ENCODE data around the gene HILPDA. TPM values are rescaled to one million over a fixed set of nuclear protein-coding genes. Genes with fewer than 3 reads are reported as not detected.

The HILPDA gene
- total RNA-seq (2022; extraction: Qiagen RNA extraction; ENCODE audit: low read depth): 19.0 to 21.7 TPM (median 20.2 TPM) in 5 replicates

GRCh38 chr7:128455543-128456254 is at the start of gene HILPDA:
TSS of gene HILPDA (plus strand) at chr7:128455878. CDS start at chr7:128457269, 1,391 bp downstream.

GRCh38 chr7:128409596-128410450 is 45.9 kb upstream of the HILPDA start, which contains the start of gene IMPDH1:
TSS of gene IMPDH1 (minus strand) at chr7:128409982. CDS start at chr7:128409901, 81 bp downstream.

GRCh38 chr7:128476402-128477335 is 21.0 kb downstream of the HILPDA start, which contains the start of gene METTL2B:
TSS of gene METTL2B (plus strand) at chr7:128476748. CDS start at chr7:128476766, 18 bp downstream.

Other genes with a start within 250 kb of the HILPDA start
- not detected in 5 replicates for gene LEP, start 214.6 kb upstream of the HILPDA start, total RNA-seq (2022; extraction: Qiagen RNA extraction; ENCODE audit: low read depth)
- 54.7 to 68.5 TPM (median 58.8 TPM) in 5 replicates for gene RBM28, start 112.0 kb upstream of the HILPDA start, total RNA-seq (2022; extraction: Qiagen RNA extraction; ENCODE audit: low read depth)
- 0.34 to 0.63 TPM (median 0.41 TPM) in 5 replicates for gene PRRT4, start 94.2 kb upstream of the HILPDA start, total RNA-seq (2022; extraction: Qiagen RNA extraction; ENCODE audit: low read depth)
- gene IMPDH1, start 45.9 kb upstream of the HILPDA start, total RNA-seq (2022; extraction: Qiagen RNA extraction; ENCODE audit: low read depth): 75.0 to 96.8 TPM (median 88.2 TPM) in 5 replicates
- 24.3 to 26.7 TPM (median 25.1 TPM) in 5 replicates for gene METTL2B, start 20.9 kb downstream of the HILPDA start, total RNA-seq (2022; extraction: Qiagen RNA extraction; ENCODE audit: low read depth)
- gene GARIN1A, start 216.4 kb downstream of the HILPDA start, total RNA-seq (2022; extraction: Qiagen RNA extraction; ENCODE audit: low read depth): 0.41 to 0.85 TPM (median 0.67 TPM) in 5 replicates